ENCODE results near the gene EFCAB14.

Gene EFCAB14

DNA sequence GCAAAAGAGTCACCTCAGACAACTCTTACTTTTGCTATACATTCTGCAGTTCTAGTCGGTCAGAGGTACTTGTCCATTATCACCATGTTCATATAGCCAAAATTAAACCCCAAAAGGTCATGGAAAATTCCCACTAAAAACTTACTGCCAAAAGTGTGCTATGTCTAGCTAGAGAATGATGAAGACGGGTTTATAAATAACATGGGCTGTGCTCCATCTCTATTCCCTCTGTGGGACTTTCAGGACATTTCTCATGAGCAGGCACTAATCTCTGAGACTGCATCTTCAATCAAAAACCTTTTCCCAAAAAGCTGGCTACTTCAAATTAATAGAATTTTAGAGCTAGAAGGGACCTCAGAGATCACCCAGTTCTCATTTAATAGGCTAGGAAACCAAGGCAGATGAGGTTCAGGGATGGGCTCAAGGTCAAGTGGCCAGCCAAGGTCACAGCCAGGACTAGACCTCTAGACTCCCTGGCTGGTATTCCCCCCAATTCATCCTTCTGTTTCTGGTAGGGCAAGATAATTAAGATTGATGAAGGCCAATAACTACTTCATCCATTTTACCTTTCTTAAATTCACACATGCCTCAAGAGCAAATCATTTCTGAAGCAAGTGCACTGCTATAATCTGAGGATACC is 81.3 kb downstream of the EFCAB14 start:
- H3K27me3 ChIP-seq (ENCODE audit: insufficient read depth, low read length): no peaks in the 10 kb centered on the region
- no peak overlapping the region for H3K4me3 ChIP-seq (ENCODE audit: low read length)
- H3K27ac ChIP-seq (ENCODE audit: low read depth, low read length): no peak overlapping the region
- H3K9me3 ChIP-seq (ENCODE audit: insufficient read depth, low read depth, low read length): no peaks in the 10 kb centered on the region
- peaks cover 42% of the 10 kb centered on the region for H3K36me3 ChIP-seq (ENCODE audit: insufficient read depth, low read length)
- H3K9ac ChIP-seq (ENCODE audit: low read depth, low read length): no peak overlapping the region
- no peaks in the 10 kb centered on the region for H3K4me1 ChIP-seq (ENCODE audit: insufficient read depth, low read length)
- 46% methylated on average over 2 of the region's 2 CpGs for WGBS

DNA sequence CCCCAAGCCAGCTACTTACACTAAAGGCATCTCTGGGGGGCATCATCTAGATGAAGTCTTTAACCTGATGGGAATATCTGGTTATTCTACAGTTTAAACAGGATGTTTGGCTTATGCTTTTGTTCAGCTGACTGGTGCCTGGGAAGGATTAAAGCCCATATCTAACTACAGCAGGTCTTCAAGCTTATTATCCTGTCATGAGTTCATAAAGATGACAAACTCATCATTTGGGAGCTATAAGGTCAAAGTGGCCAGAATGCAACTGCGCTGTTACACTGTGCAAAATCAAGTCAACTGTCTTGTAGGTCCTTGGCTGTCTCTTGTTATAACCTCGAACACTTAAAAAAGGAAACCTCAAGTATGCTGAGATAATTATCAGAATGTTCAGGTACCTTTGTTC is 83.7 kb downstream of the EFCAB14 start:
- Histone ChIP-seq H3K9me3 (ENCODE audit: insufficient read depth, low read depth, low read length) (no peaks in the 10 kb centered on the region), H3K4me3 (ENCODE audit: low read length) (no peak overlapping the region), H3K36me3 (ENCODE audit: insufficient read depth, low read length) (peaks cover 51% of the 10 kb centered on the region), H3K9ac (ENCODE audit: low read depth, low read length) (no peak overlapping the region), H3K27me3 (ENCODE audit: insufficient read depth, low read length) (no peaks in the 10 kb centered on the region), H3K27ac (ENCODE audit: low read depth, low read length) (no peak overlapping the region), H3K4me1 (ENCODE audit: insufficient read depth, low read length) (no peaks in the 10 kb centered on the region)
- 100% methylated on average over 2 of the region's 2 CpGs for WGBS

DNA sequence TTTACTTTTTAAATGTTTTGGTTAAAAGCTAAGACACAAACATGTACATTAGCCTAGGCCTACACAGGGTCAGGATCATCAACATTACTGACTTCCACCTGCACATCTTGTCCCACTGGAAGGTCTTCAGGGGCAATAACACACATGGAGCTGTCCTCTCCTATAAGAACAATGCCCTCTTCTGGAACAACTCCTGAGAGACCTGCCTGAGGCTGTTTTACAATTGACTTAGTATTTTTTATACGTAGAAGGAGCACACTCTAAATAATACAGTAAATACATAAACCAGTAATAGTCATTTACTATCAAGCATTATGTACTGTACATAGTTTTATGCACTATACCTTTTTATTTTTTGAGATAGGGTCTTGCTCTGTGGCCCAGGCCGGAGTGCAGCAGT is 88.2 kb downstream of the EFCAB14 start:
- WGBS: 89% methylated on average over 1 of the region's 2 CpGs
- H3K36me3 ChIP-seq (ENCODE audit: insufficient read depth, low read length): peaks cover 42% of the 10 kb centered on the region

More for the DNA sequence above, 88.2 kb downstream of the EFCAB14 start:
- Histone ChIP-seq H3K4me3 (ENCODE audit: low read length) (no peak overlapping the region), H3K9me3 (ENCODE audit: insufficient read depth, low read depth, low read length) (no peaks in the 10 kb centered on the region), H3K9ac (ENCODE audit: low read depth, low read length) (no peak overlapping the region), H3K27me3 (ENCODE audit: insufficient read depth, low read length) (no peaks in the 10 kb centered on the region), H3K4me1 (ENCODE audit: insufficient read depth, low read length) (no peaks in the 10 kb centered on the region), H3K27ac (ENCODE audit: low read depth, low read length) (no peak overlapping the region)
